NCI-H510A treated with DMSO at 0.1 percent for 48 hours (cell line): ENCODE measurements around the gene PTCHD1.

Source experiments
- DNase-seq: peaks from one replicate; lab custom pipeline; 2025; lab: John Stamatoyannopoulos, UW

The PTCHD1 gene

GRCh38 chrX:23398570-23398969, 63.9 kb downstream of the PTCHD1 start:
- DNase-seq = no peak

DNA sequence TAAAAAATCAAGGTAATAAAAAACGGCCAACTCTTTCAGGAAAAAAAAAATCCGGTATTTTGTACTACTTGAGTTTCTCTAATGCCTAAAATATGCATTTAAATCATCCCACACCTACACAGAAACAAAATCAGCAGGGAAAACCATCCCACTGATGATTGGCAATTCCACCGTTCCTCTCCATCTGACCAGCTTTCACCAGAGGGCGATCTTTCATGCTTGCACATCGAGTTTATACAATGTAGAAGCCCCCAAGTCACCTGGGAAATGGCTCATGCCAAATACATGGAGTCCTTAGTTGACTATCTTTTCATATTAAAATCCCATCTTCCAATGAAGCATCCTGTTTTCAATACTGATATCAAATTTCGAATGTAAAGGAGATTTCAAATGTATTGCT, 69.2 kb downstream of the PTCHD1 start:
- DNase-seq = no peak

DNA sequence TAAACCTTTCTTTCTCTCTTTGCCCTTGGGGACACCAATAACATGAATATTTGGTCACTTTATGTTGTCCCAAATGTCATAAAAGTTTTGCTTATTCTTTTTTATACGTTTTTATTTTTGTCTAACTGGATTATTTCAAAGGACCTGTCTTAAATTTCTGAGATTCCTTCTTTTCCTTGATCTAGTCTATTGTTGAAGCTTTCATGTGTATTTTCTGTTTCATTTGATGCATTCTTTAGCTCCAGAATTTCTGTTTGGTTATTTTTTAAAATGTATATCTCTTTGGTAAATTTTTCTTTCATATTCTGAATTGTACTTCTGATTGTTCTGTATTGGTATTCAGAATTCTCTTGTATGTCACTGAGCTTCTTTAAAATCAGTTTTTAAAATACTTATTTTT, 88.3 kb downstream of the PTCHD1 start:
- DNase-seq = no peak

DNA sequence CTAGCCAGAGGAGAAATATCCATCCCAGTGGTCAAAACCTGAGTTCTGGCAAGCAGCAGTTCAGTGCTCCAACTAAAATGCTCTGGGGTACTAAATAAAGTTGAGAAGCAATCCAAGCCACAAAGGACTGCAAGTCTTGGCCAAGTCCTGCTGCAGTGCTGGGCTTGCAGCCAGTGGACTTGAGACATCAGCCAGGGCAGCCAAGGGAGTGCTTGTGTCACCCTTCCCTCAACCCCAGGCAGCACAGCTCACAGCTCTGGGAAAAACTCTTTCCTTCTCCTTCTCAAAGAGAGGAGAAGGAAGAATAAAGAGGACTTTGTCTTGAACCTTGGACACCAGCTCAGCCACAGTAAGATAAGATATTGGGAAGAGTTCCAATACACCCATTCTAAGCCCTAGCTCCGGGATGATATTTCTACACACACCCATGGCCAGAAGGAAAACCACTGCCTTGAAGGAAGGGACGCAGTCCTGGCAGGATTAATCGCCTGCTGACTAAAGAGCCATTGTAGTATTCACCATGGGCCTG, 99.8 kb downstream of the PTCHD1 start:
- DNase-seq = no peak

DNA sequence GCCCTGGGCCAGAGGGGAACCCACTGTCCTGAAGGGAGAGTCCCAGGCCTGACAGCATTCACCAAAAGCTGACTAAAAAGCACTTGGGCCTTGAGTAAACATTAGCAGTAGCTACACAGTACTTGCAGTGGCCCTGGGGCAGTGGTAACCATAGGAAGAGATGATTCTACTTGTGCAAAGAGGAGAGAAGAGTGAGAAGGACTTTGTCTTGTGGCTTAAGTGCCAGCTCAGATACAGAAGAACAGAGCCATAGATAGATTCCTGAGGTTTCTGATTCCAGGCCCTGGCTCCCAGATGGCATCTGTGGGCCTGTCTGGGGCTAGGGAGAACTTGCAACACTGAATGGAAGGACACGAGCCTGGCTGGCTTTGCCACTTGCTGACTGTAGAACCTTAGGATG, 100.5 kb downstream of the PTCHD1 start:
- no peak for DNase-seq

- DNase-seq = no peak
Observed at GRCh38 chrX:23435575-23435974, 100.9 kb downstream of the PTCHD1 start.

DNA sequence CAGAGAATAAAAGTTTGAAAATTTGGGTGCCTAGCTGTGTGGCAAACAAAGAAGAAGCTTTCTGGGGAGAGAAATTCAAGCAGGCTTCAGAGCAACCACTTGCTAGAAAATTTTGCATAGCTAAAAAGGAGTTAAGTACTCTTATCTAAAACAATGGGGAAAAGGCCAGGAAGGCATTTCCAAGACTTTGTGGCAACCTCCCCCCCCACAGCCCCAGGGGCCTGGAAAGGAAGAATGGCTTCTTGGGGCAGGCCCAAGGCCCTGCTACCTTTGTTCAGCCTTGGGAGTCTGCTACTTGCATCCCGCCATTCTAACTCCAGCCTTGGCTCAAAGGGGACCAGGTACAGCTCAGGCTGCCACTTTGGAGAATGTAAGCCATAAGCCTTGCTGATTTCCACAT, 102.2 kb downstream of the PTCHD1 start:
- DNase-seq = no peak

- DNase-seq = no peak
Observed at GRCh38 chrX:23451266-23451665, 116.6 kb downstream of the PTCHD1 start.
